WTC11 (cell line): ENCODE data around the gene PTPN2. TPM values are rescaled to one million over a fixed set of nuclear protein-coding genes. Genes with fewer than 3 reads are reported as not detected.
A peak's percentile ranks its signal among the peaks of the same experiment; 100 is the strongest.

Experiments used
- ATAC-seq: fragments of 200-7000 bp; cut with Tn5 transposase; 2 replicates; pipeline ENCODE4 v1.10.0; 2021; ENCODE audit warnings: mild to moderate bottlenecking, moderate library complexity
- CTCF ChIA-PET: fragments of 300-600 bp; sonication (Branson Sonifier 250); formaldehyde crosslinking; loops from one replicate; lab custom pipeline; 2021; ENCODE audit warnings: antibody characterized with exemption; lab: Charles Lee
- POLR2A ChIA-PET: fragments of 350-600 bp; sonication (Branson Sonifier 250); formaldehyde crosslinking; loops from one replicate; lab custom pipeline; 2021; ENCODE audit warnings: antibody characterized with exemption; lab: Charles Lee
- DNase-seq: peaks from one replicate; pipeline ENCODE4 v3.0.0; 2021; ENCODE audit warnings: low spot score
- H3K27ac Mint-ChIP-seq: 2 replicates; pipeline ENCODE4 v1.8.0; 2021; ENCODE audit warnings: mixed read lengths
- H3K27me3 Mint-ChIP-seq: 2 replicates; pipeline ENCODE4 v1.8.0; 2021; ENCODE audit warnings: low read depth, mild to moderate bottlenecking, moderate library complexity, mixed read lengths
- H3K36me3 Mint-ChIP-seq: 2 replicates; pipeline ENCODE4 v1.8.0; 2021; ENCODE audit warnings: mixed read lengths
- H3K4me1 Mint-ChIP-seq: 2 replicates; pipeline ENCODE4 v1.8.0; 2022; ENCODE audit warnings: mixed read lengths
- H3K4me3 Mint-ChIP-seq: 2 replicates; pipeline ENCODE4 v1.8.0; 2021; ENCODE audit warnings: mild to moderate bottlenecking, moderate library complexity, mixed read lengths
- H3K9me3 Mint-ChIP-seq: 2 replicates; pipeline ENCODE4 v1.8.0; 2021; ENCODE audit warnings: mixed read lengths
- CBFB ChIP-seq: sonication (generic); formaldehyde crosslinking; IDR thresholded peaks from 2 replicates; pipeline ENCODE4 v1.8.1; 2022; ENCODE audit warnings: mild to moderate bottlenecking, low read depth, missing genetic modification reagents
- EMX1 ChIP-seq: fragments of 250-450 bp; sonication (Bioruptor Pico); IDR thresholded peaks from 2 replicates; pipeline ENCODE4 v1.8.0; 2021; ENCODE audit warnings: mild to moderate bottlenecking
- ESRRA ChIP-seq: sonication (generic); formaldehyde crosslinking; IDR thresholded peaks from 2 replicates; pipeline ENCODE4 v1.8.1; 2022; ENCODE audit warnings: mild to moderate bottlenecking, missing genetic modification reagents, borderline replicate concordance
- FOXJ3 ChIP-seq: sonication (generic); formaldehyde crosslinking; IDR thresholded peaks from 2 replicates; pipeline ENCODE4 v1.9.0; 2021; ENCODE audit warnings: missing genetic modification reagents, mild to moderate bottlenecking, borderline replicate concordance
- FOXK1 ChIP-seq: sonication (generic); formaldehyde crosslinking; IDR thresholded peaks from 2 replicates; pipeline ENCODE4 v1.8.0; 2022; ENCODE audit warnings: mild to moderate bottlenecking, moderate library complexity, missing genetic modification reagents
- FOXP1 ChIP-seq: sonication (generic); formaldehyde crosslinking; IDR thresholded peaks from 2 replicates; pipeline ENCODE4 v1.8.0; 2022; ENCODE audit warnings: missing genetic modification reagents, mild to moderate bottlenecking, moderate library complexity, borderline replicate concordance
- GABPB1 ChIP-seq: sonication (generic); formaldehyde crosslinking; IDR thresholded peaks from 2 replicates; pipeline ENCODE4 v1.8.1; 2023; ENCODE audit warnings: mild to moderate bottlenecking, missing genetic modification reagents
- GTF2I ChIP-seq: fragments of 250-450 bp; sonication (Bioruptor Pico); conservative IDR thresholded peaks from 2 replicates; pipeline ENCODE4 v1.4.0; 2021; ENCODE audit warnings: mild to moderate bottlenecking
- IRF2 ChIP-seq: sonication (generic); formaldehyde crosslinking; IDR thresholded peaks from 2 replicates; pipeline ENCODE4 v1.8.0; 2022; ENCODE audit warnings: low read depth, missing genetic modification reagents, borderline replicate concordance
- JAZF1 ChIP-seq: fragments of 250-450 bp; sonication (Bioruptor Pico); IDR thresholded peaks from 2 replicates; pipeline ENCODE4 v1.9.0; 2021; ENCODE audit warnings: moderate library complexity, mild to moderate bottlenecking, inconsistent platforms
- MYBL2 ChIP-seq: sonication (generic); formaldehyde crosslinking; IDR thresholded peaks from 2 replicates; pipeline ENCODE4 v1.8.1; 2023; ENCODE audit warnings: mild to moderate bottlenecking, moderate library complexity, missing genetic modification reagents
- NR2C2 ChIP-seq: sonication (generic); formaldehyde crosslinking; IDR thresholded peaks from 2 replicates; pipeline ENCODE4 v1.8.0; 2022; ENCODE audit warnings: mild to moderate bottlenecking, missing genetic modification reagents
- NR3C1 ChIP-seq: sonication (generic); formaldehyde crosslinking; conservative IDR thresholded peaks from 2 replicates; pipeline ENCODE4 v1.8.1; 2023; ENCODE audit warnings: low read depth, mild to moderate bottlenecking, missing genetic modification reagents
- OVOL2 ChIP-seq: fragments of 250-450 bp; sonication (Bioruptor Pico); IDR thresholded peaks from 2 replicates; pipeline ENCODE4 v1.9.0; 2021; ENCODE audit warnings: mild to moderate bottlenecking, borderline replicate concordance
- SMAD3 ChIP-seq: sonication (generic); formaldehyde crosslinking; IDR thresholded peaks from 2 replicates; pipeline ENCODE4 v1.8.0; 2022; ENCODE audit warnings: missing genetic modification reagents, mild to moderate bottlenecking, borderline replicate concordance
- SOX15 ChIP-seq: fragments of 250-450 bp; sonication (Bioruptor Pico); IDR thresholded peaks from 2 replicates; pipeline ENCODE4 v1.9.0; 2021; ENCODE audit warnings: mild to moderate bottlenecking
- TEAD1 ChIP-seq: sonication (generic); formaldehyde crosslinking; IDR thresholded peaks from 2 replicates; pipeline ENCODE4 v1.8.0; 2022; ENCODE audit warnings: mild to moderate bottlenecking, missing genetic modification reagents
- TEAD4 ChIP-seq: sonication (generic); formaldehyde crosslinking; IDR thresholded peaks from 2 replicates; pipeline ENCODE4 v1.8.0; 2022; ENCODE audit warnings: mild to moderate bottlenecking, missing genetic modification reagents
- ZBTB21 ChIP-seq: sonication (generic); formaldehyde crosslinking; IDR thresholded peaks from 2 replicates; pipeline ENCODE4 v1.8.1; 2023; ENCODE audit warnings: mild to moderate bottlenecking, missing genetic modification reagents, borderline replicate concordance
- ZNF396 ChIP-seq: fragments of 250-450 bp; sonication (Bioruptor Pico); IDR thresholded peaks from 2 replicates; pipeline ENCODE4 v1.8.0; 2021; ENCODE audit warnings: mild to moderate bottlenecking, moderate library complexity, borderline replicate concordance
- ZNF671 ChIP-seq: fragments of 250-450 bp; sonication (Bioruptor Pico); IDR thresholded peaks from 2 replicates; pipeline ENCODE4 v1.8.0; 2021; ENCODE audit warnings: mild to moderate bottlenecking
- total RNA-seq: library from RNA; stranded (reverse); gene quantifications from 3 replicates; pipeline ENCODE4 v1.2.3, GENCODE V29; 2021
- TF ChIP-seq, protein P1 (sequence below): sonication (generic); formaldehyde crosslinking; IDR thresholded peaks from 2 replicates; pipeline ENCODE4 v1.8.0; 2022; ENCODE audit warnings: mild to moderate bottlenecking, missing genetic modification reagents
- TF ChIP-seq, protein P2 (sequence below): fragments of 250-450 bp; sonication (Bioruptor Pico); IDR thresholded peaks from 2 replicates; pipeline ENCODE4 v2.1.2; 2022; ENCODE audit warnings: mild to moderate bottlenecking, moderate library complexity
- TF ChIP-seq, protein P3 (sequence below): sonication (generic); formaldehyde crosslinking; IDR thresholded peaks from 2 replicates; pipeline ENCODE4 v1.8.1; 2022; ENCODE audit warnings: low read depth, mild to moderate bottlenecking, moderate library complexity, missing genetic modification reagents, borderline replicate concordance
- TF ChIP-seq, protein P4 (sequence below): sonication (generic); formaldehyde crosslinking; IDR thresholded peaks from 2 replicates; pipeline ENCODE4 v1.8.1; 2023; ENCODE audit warnings: mild to moderate bottlenecking, missing genetic modification reagents
- TF ChIP-seq, protein P5 (sequence below): sonication (generic); formaldehyde crosslinking; IDR thresholded peaks from 2 replicates; pipeline ENCODE4 v1.8.1; 2023; ENCODE audit warnings: mild to moderate bottlenecking, missing genetic modification reagents, moderate library complexity
- TF ChIP-seq, protein P6 (sequence below): sonication (generic); formaldehyde crosslinking; IDR thresholded peaks from 2 replicates; pipeline ENCODE4 v1.8.0; 2022; ENCODE audit warnings: mild to moderate bottlenecking, missing genetic modification reagents

Gene PTPN2
- total RNA-seq, 1 experiment from 2014 or later = 37.7 TPM

DNA sequence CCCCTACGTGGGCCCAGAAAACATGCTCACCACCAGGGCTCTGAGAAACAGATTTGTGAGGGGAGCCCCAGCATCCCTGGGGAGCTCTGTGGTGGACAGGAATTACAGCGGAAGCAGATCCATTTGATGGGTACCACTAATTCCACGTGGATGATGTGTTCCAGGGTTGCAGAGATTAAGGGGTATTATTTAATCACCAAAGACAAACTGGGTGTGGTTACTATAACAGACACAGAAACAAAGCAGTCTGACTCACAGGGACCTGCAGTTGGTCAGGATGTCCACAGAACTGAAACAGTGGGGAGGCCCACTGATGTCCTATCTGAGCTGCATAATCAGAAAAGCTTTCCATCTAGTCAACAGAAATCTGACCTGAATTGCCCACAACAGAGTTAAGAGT, 115.4 kb downstream of the PTPN2 start:
- Mint-ChIP-seq H3K4me3 (no peak overlapping the region), H3K27ac (no peak overlapping the region), H3K9me3 (no peaks in the 10 kb centered on the region), H3K36me3 (no peaks in the 10 kb centered on the region), H3K4me1 (peaks cover 4% of the 10 kb centered on the region), H3K27me3 (no peaks in the 10 kb centered on the region)
- ChIA-PET POLR2A (no interaction called here), CTCF (interaction anchor here (1.1 to 1.8 kb wide), 2 partner anchors 115 to 166 kb away, joined by 3 to 4 read pairs; partner anchors contain the start of gene PTPN2)
- DNase-seq (no peak), ATAC-seq (no peak)
- TF ChIP-seq ZNF396 (CRISPR knock-in tag) = no peak
- TF ChIP-seq TEAD4 = no peak
- no peak for TF ChIP-seq GTF2I (CRISPR knock-in tag)
- no peak for TF ChIP-seq FOXJ3
- TF ChIP-seq SOX15 (CRISPR knock-in tag) = no peak
- no peak for TF ChIP-seq NR3C1 (CRISPR knock-in tag)
- no peak for TF ChIP-seq MYBL2
- no peak for TF ChIP-seq TEAD1 (CRISPR knock-in tag)
- no peak for TF ChIP-seq JAZF1 (CRISPR knock-in tag)
- no peak for TF ChIP-seq IRF2 (CRISPR knock-in tag)

DNA sequence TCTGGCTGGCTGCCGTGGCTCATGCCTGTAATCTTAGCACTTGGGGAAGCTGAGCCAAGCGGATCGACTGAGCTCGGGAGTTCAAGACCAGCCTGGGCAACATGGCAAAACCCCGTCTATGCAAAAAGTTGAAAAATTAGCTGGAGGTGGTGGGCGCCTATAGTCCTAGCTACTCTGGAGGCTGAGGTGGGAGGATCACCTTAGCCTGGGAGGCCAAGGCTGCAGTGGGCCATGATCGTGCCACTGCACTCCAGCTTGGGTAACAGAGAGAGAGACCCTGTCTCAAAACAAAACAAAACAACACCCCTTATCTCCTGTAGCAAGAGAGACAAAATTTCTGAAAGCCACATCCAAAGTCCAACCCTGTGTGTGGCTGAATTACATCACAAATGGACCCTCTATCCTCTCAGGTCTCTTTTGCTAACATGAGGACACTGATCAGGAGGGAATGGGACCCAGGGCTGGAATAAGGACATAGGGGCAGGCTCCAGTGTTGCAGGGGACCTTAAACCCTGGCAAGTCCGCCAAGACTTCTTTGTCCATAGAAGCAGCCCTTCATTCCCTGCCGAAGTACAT, 116.4 kb downstream of the PTPN2 start:
- Mint-ChIP-seq H3K36me3 (no peaks in the 10 kb centered on the region), H3K27me3 (no peaks in the 10 kb centered on the region), H3K4me3 (no peak overlapping the region), H3K4me1 (peaks cover 4% of the 10 kb centered on the region), H3K9me3 (no peaks in the 10 kb centered on the region), H3K27ac (no peak overlapping the region)
- no peak for ATAC-seq
- CTCF ChIA-PET = interaction anchor here (0.7 to 2.3 kb wide), 21 partner anchors 8 to 392 kb away, joined by 3 to 27 read pairs (median 5); partner anchors contain the start of genes CEP76, PSMG2 and PTPN2
- TF ChIP-seq, protein P1, sequence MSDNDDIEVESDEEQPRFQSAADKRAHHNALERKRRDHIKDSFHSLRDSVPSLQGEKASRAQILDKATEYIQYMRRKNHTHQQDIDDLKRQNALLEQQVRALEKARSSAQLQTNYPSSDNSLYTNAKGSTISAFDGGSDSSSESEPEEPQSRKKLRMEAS (CRISPR knock-in tag) = no peak
- TF ChIP-seq CBFB (CRISPR knock-in tag) (no peak), OVOL2 (no peak), ESRRA (no peak), SMAD3 (CRISPR knock-in tag) (no peak)
- TF ChIP-seq, protein P2, sequence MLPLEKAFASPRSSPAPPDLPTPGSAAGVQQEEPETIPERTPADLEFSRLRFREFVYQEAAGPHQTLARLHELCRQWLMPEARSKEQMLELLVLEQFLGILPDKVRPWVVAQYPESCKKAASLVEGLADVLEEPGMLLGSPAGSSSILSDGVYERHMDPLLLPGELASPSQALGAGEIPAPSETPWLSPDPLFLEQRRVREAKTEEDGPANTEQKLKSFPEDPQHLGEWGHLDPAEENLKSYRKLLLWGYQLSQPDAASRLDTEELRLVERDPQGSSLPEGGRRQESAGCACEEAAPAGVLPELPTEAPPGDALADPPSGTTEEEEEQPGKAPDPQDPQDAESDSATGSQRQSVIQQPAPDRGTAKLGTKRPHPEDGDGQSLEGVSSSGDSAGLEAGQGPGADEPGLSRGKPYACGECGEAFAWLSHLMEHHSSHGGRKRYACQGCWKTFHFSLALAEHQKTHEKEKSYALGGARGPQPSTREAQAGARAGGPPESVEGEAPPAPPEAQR = no peak
- TF ChIP-seq, protein P3, sequence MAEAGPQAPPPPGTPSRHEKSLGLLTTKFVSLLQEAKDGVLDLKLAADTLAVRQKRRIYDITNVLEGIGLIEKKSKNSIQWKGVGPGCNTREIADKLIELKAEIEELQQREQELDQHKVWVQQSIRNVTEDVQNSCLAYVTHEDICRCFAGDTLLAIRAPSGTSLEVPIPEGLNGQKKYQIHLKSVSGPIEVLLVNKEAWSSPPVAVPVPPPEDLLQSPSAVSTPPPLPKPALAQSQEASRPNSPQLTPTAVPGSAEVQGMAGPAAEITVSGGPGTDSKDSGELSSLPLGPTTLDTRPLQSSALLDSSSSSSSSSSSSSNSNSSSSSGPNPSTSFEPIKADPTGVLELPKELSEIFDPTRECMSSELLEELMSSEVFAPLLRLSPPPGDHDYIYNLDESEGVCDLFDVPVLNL (CRISPR knock-in tag) = no peak
- TF ChIP-seq, protein P4, sequence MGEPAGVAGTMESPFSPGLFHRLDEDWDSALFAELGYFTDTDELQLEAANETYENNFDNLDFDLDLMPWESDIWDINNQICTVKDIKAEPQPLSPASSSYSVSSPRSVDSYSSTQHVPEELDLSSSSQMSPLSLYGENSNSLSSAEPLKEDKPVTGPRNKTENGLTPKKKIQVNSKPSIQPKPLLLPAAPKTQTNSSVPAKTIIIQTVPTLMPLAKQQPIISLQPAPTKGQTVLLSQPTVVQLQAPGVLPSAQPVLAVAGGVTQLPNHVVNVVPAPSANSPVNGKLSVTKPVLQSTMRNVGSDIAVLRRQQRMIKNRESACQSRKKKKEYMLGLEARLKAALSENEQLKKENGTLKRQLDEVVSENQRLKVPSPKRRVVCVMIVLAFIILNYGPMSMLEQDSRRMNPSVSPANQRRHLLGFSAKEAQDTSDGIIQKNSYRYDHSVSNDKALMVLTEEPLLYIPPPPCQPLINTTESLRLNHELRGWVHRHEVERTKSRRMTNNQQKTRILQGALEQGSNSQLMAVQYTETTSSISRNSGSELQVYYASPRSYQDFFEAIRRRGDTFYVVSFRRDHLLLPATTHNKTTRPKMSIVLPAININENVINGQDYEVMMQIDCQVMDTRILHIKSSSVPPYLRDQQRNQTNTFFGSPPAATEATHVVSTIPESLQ (CRISPR knock-in tag) = no peak
- DNase-seq = no peak
- POLR2A ChIA-PET = interaction anchor here (0.7 to 1.5 kb wide), 2 partner anchors 9 to 40 kb away, joined by 4 to 9 read pairs; no protein-coding TSS in a partner anchor

DNA sequence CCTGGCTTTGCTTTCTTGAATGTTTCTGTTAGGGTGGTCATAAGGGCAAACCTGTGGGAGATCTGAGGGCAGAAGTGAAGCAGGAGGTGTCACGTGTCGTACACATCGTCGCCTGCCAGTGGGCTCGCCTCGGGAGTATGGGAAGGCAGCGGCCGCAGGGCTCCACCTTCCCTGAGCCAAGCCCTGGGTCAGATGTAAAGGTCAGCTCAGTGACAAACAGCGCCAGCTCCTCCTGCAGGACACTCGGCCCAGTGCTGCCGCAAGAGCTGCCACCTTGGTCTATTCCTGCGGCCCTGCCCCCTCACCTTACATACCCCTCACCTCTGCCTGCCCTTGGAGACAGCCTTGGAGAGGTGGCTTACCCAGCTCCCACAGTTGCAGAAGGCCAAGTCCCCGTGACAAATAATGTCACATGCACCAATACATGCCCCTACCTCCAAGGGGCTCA, 117.0 kb downstream of the PTPN2 start:
- TF ChIP-seq ZBTB21 (no peak), FOXP1 (CRISPR knock-in tag) (0 out of 2 replicates have a peak, but pooled peaks have one; percentile 18), EMX1 (CRISPR knock-in tag) (no peak), FOXK1 (CRISPR knock-in tag) (peak; percentile 42; the same call in 1 of the 2 replicates), NR2C2 (no peak), ESRRA (peak; percentile 90; the same call in 1 of the 2 replicates), GABPB1 (CRISPR knock-in tag) (peak; percentile 16; the same call in 1 of the 2 replicates), ZNF671 (no peak)
- TF ChIP-seq, protein P5, sequence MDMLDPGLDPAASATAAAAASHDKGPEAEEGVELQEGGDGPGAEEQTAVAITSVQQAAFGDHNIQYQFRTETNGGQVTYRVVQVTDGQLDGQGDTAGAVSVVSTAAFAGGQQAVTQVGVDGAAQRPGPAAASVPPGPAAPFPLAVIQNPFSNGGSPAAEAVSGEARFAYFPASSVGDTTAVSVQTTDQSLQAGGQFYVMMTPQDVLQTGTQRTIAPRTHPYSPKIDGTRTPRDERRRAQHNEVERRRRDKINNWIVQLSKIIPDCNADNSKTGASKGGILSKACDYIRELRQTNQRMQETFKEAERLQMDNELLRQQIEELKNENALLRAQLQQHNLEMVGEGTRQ (CRISPR knock-in tag) = peak; percentile 86
- TF ChIP-seq, protein P6, sequence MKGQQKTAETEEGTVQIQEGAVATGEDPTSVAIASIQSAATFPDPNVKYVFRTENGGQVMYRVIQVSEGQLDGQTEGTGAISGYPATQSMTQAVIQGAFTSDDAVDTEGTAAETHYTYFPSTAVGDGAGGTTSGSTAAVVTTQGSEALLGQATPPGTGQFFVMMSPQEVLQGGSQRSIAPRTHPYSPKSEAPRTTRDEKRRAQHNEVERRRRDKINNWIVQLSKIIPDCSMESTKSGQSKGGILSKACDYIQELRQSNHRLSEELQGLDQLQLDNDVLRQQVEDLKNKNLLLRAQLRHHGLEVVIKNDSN (CRISPR knock-in tag) = peak; percentile 80
- TF ChIP-seq, protein P1 (CRISPR knock-in tag) = peak; percentile 89
- no peaks in the 10 kb centered on the region for H3K36me3 Mint-ChIP-seq
- no peaks in the 10 kb centered on the region for H3K9me3 Mint-ChIP-seq
- H3K27ac Mint-ChIP-seq = no peak overlapping the region
- H3K4me3 Mint-ChIP-seq = no peak overlapping the region
- ChIA-PET CTCF (interaction anchor here (0.6 to 2.3 kb wide), 23 partner anchors 8 to 393 kb away, joined by 3 to 27 read pairs (median 5); partner anchors contain the start of genes CEP76, PSMG2 and PTPN2), POLR2A (interaction anchor here (0.7 to 1.5 kb wide), 2 partner anchors 10 to 40 kb away, joined by 4 to 9 read pairs; no protein-coding TSS in a partner anchor)
- H3K27me3 Mint-ChIP-seq = no peaks in the 10 kb centered on the region
- peak; percentile 82 for DNase-seq
- peaks cover 4% of the 10 kb centered on the region for H3K4me1 Mint-ChIP-seq
- peak; percentile 99 for ATAC-seq
